HG02623 (cell line): ENCODE data around the gene PXMP2.

Experiments
- ATAC-seq: cut with Tn5 transposase; IDR thresholded peaks from one replicate; pipeline ENCODE4 v1.9.1; 2021; ENCODE audit warnings: moderate library complexity; ENCODE audit not compliant: unreplicated experiment

PXMP2 gene

DNA sequence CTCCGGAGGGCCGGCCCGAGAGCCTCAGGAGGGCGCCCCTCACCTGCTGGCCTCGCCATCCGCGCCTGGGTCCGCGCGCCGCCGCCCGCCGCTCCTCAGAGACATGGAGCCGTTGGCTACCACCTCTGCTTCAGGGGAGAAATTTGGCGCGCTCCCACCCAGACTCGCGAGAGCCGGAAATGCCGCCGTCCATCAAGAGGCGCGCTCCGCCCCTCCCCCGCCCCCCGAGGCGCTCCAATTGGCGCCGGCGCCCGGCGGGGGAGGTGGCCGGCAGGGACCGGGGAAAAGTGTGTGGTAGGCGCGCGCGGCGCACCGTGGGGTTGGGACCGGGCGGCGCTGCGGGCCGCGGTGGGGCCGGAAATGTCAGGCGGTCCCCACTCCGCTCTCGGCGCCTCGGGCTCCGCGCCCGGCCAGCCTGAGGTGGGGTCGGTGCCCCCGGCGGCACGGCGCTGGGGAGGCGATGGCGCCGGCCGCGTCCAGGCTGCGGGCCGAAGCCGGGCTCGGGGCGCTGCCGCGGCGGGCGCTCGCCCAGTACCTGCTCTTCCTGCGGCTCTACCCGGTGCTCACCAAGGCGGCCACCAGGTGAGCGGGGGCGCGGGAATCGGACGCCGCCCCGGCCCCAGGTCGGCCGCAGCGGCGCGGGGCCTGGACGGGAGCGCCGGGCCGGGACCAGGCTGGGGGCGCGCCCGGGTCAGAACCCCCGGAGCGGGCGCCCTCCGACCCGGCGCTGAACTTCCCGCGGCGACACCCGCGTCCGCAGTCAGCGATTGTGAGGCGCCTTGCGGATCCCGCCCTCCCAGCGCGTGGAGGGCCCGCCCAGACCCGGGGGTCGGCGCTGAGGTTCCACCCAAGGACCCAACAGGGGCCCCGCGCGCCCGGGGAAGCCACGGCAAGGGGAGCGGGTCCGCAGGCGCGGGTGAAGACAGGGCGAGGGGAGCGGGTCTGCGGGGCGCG lies at the start of gene PXMP2, which contains the start of gene POLE:
Gene PXMP2 (plus strand): TSS at position 377 of the 954 bp plus-strand sequence. CDS start 84 bp downstream, at position 461.
Gene POLE (minus strand): TSS at position 132 of the 954 bp plus-strand sequence. CDS start 27 bp downstream, at position 105.
- ATAC-seq = peak; percentile 88

DNA sequence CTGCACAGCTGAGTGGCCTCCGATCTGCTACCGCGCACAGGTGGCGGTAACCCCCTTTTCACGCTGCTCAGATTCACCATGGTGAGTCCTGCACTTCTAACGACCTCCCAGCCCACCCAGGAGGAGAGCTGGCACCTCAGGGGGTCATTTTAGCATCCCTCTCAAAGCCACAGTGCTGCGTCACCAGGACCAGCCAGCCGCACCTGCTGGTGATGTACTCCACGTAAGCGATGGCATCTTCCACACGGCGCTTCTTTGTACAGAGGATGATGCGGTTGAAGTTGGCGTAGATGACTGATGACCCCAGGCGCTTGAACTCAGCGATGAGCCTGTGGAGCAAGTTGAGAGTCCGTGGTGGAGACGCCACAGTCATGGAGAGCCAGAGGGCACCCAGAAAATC lies 49.6 kb upstream of the PXMP2 start:
- no peak for ATAC-seq

DNA sequence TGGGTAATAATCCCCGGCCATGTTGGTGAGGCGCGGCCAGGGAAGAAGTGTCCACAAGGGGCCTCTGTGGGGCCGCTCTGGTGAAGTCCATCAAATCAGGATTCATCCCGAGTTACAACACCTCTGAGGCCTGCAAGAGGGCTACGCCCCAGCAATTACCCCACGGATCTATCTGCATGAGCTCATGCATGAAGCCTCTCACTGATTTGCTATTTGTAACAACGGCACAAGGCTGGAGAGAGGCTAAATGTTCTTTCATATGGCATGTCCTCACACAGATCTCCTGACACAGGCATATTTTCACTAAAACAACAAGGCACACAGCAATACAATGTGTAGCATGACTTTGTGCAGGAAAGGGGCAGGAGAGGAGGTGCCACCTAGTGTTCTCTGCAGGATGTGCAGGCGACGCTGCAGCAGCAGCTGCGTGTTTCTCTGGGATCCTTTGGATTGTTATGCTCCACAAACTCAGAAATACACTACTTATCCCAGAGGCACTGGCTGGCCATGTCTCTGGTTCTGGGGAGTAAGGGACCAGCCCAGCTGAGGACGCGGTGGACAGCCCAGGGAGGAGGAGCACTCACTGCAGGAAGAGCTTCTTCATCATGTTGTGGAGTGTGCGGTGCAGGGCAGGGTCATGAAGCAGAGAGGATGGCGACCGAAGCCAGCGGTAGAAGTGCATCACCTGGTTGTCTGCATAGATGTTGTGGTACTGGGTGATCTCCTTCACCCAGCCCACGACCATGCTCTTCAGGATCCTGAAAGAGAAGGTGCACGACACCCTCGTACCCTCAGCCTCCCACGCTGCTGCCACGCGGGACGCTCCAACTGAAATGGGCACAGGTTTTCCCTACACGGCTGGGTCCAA lies 48.6 kb upstream of the PXMP2 start:
- no peak for ATAC-seq

- ATAC-seq = no peak
Observed at GRCh38 chr12:132639956-132640520, 47.3 kb upstream of the PXMP2 start.

GRCh38 chr12:132640936-132641335 lies 46.5 kb upstream of the PXMP2 start:
- ATAC-seq = no peak

- ATAC-seq = no peak
Observed at GRCh38 chr12:132641811-132642650, 45.4 kb upstream of the PXMP2 start.

GRCh38 chr12:132642846-132643835 lies 44.2 kb upstream of the PXMP2 start:
- ATAC-seq = no peak

DNA sequence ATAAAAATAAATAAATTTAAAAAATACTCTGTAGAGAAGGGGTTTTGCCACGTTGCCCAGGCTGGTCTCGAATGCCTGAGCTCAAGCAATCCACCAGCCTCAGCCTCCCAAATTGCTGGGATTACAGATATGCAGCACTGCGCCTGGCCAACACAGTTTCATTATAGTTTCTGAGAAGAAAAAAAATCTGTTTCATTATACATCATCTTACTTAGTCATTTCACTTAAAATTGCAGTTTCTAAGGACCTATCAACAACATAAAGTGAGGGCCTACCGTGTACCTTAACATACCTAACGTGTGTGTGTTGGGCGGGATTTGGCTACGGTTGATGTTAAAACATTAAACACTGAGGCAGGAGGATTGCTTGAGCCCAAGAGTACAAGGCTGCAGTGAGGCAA lies 40.5 kb upstream of the PXMP2 start:
- no peak for ATAC-seq

DNA sequence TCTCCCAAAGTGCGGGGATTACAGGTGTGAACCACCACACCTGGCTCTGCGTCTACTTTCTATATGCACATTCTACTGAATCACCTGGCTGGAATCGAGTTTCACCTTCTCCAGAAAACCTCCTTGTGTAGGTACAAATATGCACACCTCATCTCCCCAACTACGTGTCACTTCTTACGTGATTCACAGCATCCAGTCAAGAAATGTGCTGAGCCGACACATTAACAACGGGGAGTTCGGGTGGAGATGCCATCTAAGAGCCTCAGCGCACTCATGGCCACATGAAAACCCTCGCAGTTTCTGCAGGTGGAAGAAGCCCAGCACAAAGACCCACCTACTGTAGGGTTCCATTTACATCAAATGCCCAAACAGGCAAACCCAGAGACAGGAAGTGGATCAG lies 39.5 kb upstream of the PXMP2 start:
- ATAC-seq = no peak

- ATAC-seq = no peak
Observed at GRCh38 chr12:132648616-132649225, 38.7 kb upstream of the PXMP2 start.

DNA sequence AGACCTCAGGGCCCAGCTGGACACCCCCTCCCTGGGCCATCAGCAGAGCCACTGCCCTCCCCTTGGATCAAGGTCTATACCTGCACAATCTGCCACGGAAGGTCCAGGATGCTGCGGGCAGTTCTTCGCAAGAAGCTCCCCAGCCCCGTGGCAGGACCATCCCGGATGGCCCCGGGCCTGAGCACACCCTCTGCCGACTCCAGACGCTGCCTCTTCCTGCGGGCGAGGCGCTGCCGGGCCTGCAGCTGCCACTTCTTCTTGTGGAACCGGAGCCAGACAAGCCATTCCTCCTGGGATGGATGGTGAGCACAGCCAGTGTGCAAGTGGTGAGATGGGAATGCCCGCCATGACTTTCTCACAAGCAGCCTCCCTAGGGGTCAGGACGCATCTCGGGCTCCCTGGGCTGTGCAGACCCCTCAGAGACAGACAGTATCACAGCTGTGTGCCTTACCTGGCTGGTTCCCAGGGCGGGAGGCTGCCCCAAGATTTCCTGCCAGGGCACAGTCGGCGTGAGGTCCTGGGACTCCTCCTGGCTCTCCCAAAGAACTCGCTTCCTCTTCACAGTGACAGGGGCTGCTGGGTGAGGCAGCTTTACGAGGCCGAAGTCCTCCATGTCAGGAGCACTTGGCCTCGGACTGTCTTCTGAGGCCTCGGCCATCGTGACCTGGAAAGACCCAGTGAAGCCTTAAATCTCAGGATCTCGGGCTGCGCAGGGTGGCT lies 38.0 kb upstream of the PXMP2 start:
- no peak for ATAC-seq

DNA sequence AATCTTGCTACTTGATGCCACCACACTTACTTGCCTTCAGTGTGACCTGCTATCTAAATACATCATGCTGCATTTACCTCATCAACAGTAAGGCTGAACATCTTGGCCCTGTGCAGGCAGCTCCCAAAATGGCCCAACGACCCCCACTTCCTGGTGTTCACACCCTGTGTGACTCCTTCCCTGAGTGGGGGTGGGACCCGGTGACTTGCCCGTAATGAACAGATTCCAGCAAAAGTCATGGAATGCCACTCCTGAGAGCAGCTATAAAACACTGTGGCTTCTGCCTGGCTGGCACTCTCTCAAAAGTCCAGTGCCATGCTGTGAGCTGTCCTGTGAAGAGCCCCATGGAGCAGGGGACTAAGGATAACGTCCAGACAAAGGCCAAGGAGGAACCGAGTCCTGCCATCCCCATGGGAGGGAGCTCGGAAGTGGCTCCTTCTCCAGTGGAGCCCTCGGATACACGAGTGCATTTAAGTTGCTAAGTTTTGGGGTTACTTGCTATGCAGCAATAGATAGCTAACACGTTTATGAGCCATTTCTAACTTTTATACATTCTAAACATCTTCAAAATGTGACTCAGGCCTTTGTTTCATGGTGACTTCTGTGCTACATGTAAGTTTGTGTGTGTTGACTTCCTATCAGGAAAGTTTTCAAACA lies 35.8 kb upstream of the PXMP2 start:
- no peak for ATAC-seq

DNA sequence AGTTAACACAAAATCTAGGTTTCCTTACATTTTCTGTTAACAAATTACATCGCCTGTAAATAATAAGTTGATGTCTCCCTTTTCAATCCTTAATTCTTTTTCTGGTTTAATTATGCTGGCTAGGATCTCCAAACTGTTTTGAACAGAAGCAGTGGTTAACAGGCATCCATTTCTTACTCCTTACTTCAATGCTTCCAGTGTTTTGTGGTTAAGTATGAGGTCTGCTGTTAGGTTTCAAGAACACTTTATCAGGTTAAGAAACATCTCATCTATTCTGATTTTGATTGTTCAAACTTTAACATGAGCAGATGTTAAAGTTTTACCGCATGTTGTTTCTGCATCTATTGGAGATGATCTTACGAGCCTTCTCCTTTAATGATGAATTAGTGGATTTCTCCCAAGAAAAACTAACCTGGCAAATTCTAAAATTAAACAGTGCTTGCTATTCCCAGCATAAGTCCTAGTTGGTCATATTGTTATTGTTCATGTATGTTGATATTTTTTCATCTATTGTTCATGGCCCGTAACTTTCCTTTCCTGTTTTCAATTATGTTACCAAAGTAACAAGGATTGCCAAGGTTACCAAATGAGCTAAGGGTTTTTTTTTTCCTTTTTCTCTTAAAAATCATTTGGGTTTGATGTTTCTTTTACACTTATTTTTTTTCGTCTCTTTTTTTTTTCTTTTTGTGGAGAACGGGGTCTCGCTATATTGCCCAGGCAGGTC lies 33.7 kb upstream of the PXMP2 start:
- no peak for ATAC-seq

DNA sequence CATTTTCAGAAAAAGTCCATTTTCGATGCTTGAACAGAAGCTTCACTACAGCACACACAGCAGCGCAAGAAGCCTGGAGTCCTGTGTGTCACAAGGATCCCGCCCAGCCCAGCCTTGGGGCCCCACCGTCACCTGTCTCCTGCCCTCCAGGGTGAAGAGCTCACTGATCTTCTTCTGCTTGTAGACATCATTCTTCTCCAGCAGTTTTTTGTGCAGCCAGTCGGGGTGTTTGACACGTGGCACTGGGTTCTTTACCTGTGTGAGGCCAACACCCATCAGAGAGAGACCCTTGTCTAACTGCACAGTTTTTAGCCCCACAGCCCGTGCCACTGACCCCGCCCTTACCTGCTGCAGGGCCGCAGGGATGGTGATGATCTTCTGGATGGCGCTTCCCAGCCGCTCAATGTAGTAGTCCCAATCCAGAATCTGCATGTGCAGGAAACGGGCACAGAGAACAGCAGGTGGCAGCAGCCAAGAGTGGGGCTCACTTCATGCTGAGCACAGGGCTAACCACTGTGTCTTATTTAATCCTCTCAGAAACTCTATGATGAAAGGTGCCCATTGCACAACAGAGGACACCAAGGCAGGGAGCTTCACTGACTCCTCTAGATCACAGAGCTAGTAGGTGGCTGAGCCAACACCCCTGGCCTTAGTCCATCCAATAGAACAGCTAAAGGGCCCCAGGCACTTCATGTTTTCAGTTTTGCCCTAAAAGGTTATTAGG lies 30.2 kb upstream of the PXMP2 start:
- ATAC-seq = no peak

- ATAC-seq = no peak
Observed at GRCh38 chr12:132658149-132658894, 29.1 kb upstream of the PXMP2 start.

- no peak for ATAC-seq
Observed at GRCh38 chr12:132659146-132659545, 28.2 kb upstream of the PXMP2 start.
